GM21526 (cell line): Measurements from ENCODE around the gene GAS7.

Experiments
- ATAC-seq: cut with Tn5 transposase; IDR thresholded peaks from one replicate; pipeline ENCODE4 v1.9.1; 2021; ENCODE audit warnings: moderate library complexity; ENCODE audit not compliant: unreplicated experiment, low FRiP score

The GAS7 gene

GRCh38 chr17:10141436-10141835 lies 57.0 kb downstream of the GAS7 start:
- no peak for ATAC-seq

- ATAC-seq = no peak
Measured at GRCh38 chr17:10139577-10139976, 58.8 kb downstream of the GAS7 start.

- ATAC-seq = no peak
Measured at GRCh38 chr17:10136258-10136981, 62.0 kb downstream of the GAS7 start.

GRCh38 chr17:10135539-10136257 lies 62.7 kb downstream of the GAS7 start:
- no peak for ATAC-seq

GRCh38 chr17:10130677-10131076 lies 67.7 kb downstream of the GAS7 start:
- ATAC-seq = no peak

GRCh38 chr17:10130263-10130662 lies 68.1 kb downstream of the GAS7 start:
- no peak for ATAC-seq

- ATAC-seq = no peak
Measured at GRCh38 chr17:10127819-10128425, 70.5 kb downstream of the GAS7 start.

GRCh38 chr17:10126616-10127501 lies 71.5 kb downstream of the GAS7 start:
- ATAC-seq = no peak

- ATAC-seq = no peak
Measured at GRCh38 chr17:10126276-10126615, 72.2 kb downstream of the GAS7 start.

- no peak for ATAC-seq
Measured at GRCh38 chr17:10125531-10126275, 72.7 kb downstream of the GAS7 start.

- no peak for ATAC-seq
Measured at GRCh38 chr17:10123093-10123492, 75.3 kb downstream of the GAS7 start.

GRCh38 chr17:10121971-10122707 lies 76.3 kb downstream of the GAS7 start:
- ATAC-seq = no peak

- no peak for ATAC-seq
Measured at GRCh38 chr17:10120749-10121148, 77.7 kb downstream of the GAS7 start.

- ATAC-seq = no peak
Measured at GRCh38 chr17:10120109-10120485, 78.3 kb downstream of the GAS7 start.

GRCh38 chr17:10119203-10120108 lies 79.0 kb downstream of the GAS7 start:
- no peak for ATAC-seq

- ATAC-seq = no peak
Measured at GRCh38 chr17:10118788-10119130, 79.6 kb downstream of the GAS7 start.

GRCh38 chr17:10117581-10118001 lies 80.8 kb downstream of the GAS7 start:
- ATAC-seq = no peak

- no peak for ATAC-seq
Measured at GRCh38 chr17:10116753-10117420, 81.5 kb downstream of the GAS7 start.
